Measurements from ENCODE around the gene CABP7.

Gene CABP7

GRCh38 chr22:29769723-29770321, 50.0 kb downstream of the CABP7 start:
- no peak for TF ChIP-seq CTCF (IDR thresholded peaks at IDR 0.05; ENCODE audit: low read depth, low read length, missing control alignments)
- no peak for DNase-seq (ENCODE audit: low read depth)
- no peak overlapping the region for H3K4me3 ChIP-seq (ENCODE audit: low read depth, low read length)

- no peak overlapping the region for H3K4me3 ChIP-seq (ENCODE audit: low read depth, low read length)
- DNase-seq (ENCODE audit: low read depth), result no peak
- TF ChIP-seq CTCF (IDR thresholded peaks at IDR 0.05; ENCODE audit: low read depth, low read length, missing control alignments), result peak; percentile 35
These were observed 52.4 kb downstream of the CABP7 start for GRCh38 chr22:29772170-29772641.

- H3K4me3 ChIP-seq (ENCODE audit: low read depth, low read length), result no peak overlapping the region
- no peak for TF ChIP-seq CTCF (IDR thresholded peaks at IDR 0.05; ENCODE audit: low read depth, low read length, missing control alignments)
- DNase-seq (ENCODE audit: low read depth), result no peak
These were observed 53.4 kb downstream of the CABP7 start for GRCh38 chr22:29773233-29773632.

- TF ChIP-seq CTCF (IDR thresholded peaks at IDR 0.05; ENCODE audit: low read depth, low read length, missing control alignments), result no peak
These were observed 60.4 kb downstream of the CABP7 start for GRCh38 chr22:29780220-29780619.

GRCh38 chr22:29780748-29781676, 61.2 kb downstream of the CABP7 start:
- DNase-seq (ENCODE audit: low read depth), result no peak
- TF ChIP-seq CTCF (IDR thresholded peaks at IDR 0.05; ENCODE audit: low read depth, low read length, missing control alignments), result no peak
- no peak overlapping the region for H3K4me3 ChIP-seq (ENCODE audit: low read depth, low read length)

More at GRCh38 chr22:29780220-29780619, 60.4 kb downstream of the CABP7 start:
- no peak for DNase-seq (ENCODE audit: low read depth)
- no peak overlapping the region for H3K4me3 ChIP-seq (ENCODE audit: low read depth, low read length)
